Measurements from ENCODE around the gene SERINC3.

- TF ChIP-seq, protein P1, sequence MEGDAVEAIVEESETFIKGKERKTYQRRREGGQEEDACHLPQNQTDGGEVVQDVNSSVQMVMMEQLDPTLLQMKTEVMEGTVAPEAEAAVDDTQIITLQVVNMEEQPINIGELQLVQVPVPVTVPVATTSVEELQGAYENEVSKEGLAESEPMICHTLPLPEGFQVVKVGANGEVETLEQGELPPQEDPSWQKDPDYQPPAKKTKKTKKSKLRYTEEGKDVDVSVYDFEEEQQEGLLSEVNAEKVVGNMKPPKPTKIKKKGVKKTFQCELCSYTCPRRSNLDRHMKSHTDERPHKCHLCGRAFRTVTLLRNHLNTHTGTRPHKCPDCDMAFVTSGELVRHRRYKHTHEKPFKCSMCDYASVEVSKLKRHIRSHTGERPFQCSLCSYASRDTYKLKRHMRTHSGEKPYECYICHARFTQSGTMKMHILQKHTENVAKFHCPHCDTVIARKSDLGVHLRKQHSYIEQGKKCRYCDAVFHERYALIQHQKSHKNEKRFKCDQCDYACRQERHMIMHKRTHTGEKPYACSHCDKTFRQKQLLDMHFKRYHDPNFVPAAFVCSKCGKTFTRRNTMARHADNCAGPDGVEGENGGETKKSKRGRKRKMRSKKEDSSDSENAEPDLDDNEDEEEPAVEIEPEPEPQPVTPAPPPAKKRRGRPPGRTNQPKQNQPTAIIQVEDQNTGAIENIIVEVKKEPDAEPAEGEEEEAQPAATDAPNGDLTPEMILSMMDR (IDR thresholded peaks at IDR 0.05; ENCODE audit: poor library complexity) = no peak
- no peak for TF ChIP-seq EZH2 (IDR thresholded peaks at IDR 0.05; ENCODE audit: borderline replicate concordance)
- no peak for TF ChIP-seq EZH2phosphoT487 (IDR thresholded peaks at IDR 0.05; ENCODE audit: low read depth, severe bottlenecking, unreplicated experiment)
These were observed 10.6 kb upstream of the SERINC3 start for GRCh38 chr20:44532259-44532980.
